Pericardium fibroblast (primary cell): ENCODE measurements around the gene SSBP1. TPM values are rescaled to one million over a fixed set of nuclear protein-coding genes. Genes with fewer than 3 reads are reported as not detected.

Source experiments
- total RNA-seq: library from RNA; depleted of rRNA; stranded (reverse); fragments of >200 nt; gene quantifications from 2 replicates; pipeline ENCODE4 v1.2.3, GENCODE V29; 2015

SSBP1 gene
- total RNA-seq: 133 and 158 TPM in 2 replicates

GRCh38 chr7:141737836-141738591, at the start of gene SSBP1:
Gene SSBP1 (plus strand): TSS chr7:141738358. CDS start chr7:141739167, 809 bp downstream.

GRCh38 chr7:141702047-141702567, 36.1 kb upstream of the SSBP1 start, which contains the start of gene DENND11:
Gene DENND11 (minus strand): TSS chr7:141702166. CDS start chr7:141702153, 13 bp downstream.

GRCh38 chr7:141708351-141708750, 29.8 kb upstream of the SSBP1 start, which contains the start of gene WEE2:
Gene WEE2 (plus strand): TSS chr7:141708353. CDS start chr7:141708759, 406 bp downstream.

GRCh38 chr7:141763797-141764196, 25.6 kb downstream of the SSBP1 start, which contains the start of gene TAS2R3:
Gene TAS2R3 (plus strand): TSS chr7:141764097. CDS start chr7:141764159, 62 bp downstream.

GRCh38 chr7:141776374-141776773, 38.2 kb downstream of the SSBP1 start, which contains the start of gene TAS2R4:
Gene TAS2R4 (plus strand): TSS chr7:141776674. CDS start chr7:141778489, 1,815 bp downstream.

GRCh38 chr7:141789917-141790316, 51.8 kb downstream of the SSBP1 start, which contains the start of gene TAS2R5:
Gene TAS2R5 (plus strand): TSS chr7:141790217. CDS start chr7:141790362, 145 bp downstream.

Other genes with a start within 250 kb of the SSBP1 start
- 15.4 and 29.9 TPM in 2 replicates for gene AGK, start 186.9 kb upstream of the SSBP1 start, total RNA-seq
- 2.4 and 2.6 TPM in 2 replicates for gene DENND11, start 36.2 kb upstream of the SSBP1 start, total RNA-seq
- gene WEE2, start 30.0 kb upstream of the SSBP1 start, total RNA-seq: not detected in 2 replicates
- gene TAS2R3, start 25.7 kb downstream of the SSBP1 start, total RNA-seq: 0.17 TPM in 1 of 2 replicates, not detected in the other
- gene TAS2R4, start 38.3 kb downstream of the SSBP1 start, total RNA-seq: 0.09 and 0.12 TPM in 2 replicates
- gene TAS2R5, start 51.9 kb downstream of the SSBP1 start, total RNA-seq: 0.47 and 2.0 TPM in 2 replicates
- gene PRSS37, start 103.1 kb downstream of the SSBP1 start, total RNA-seq: not detected in 2 replicates
- gene OR9A4, start 178.0 kb downstream of the SSBP1 start, total RNA-seq: not detected in 2 replicates
- not detected in 2 replicates for gene CLEC5A, start 208.6 kb downstream of the SSBP1 start, total RNA-seq
- gene TAS2R38, start 235.4 kb downstream of the SSBP1 start, total RNA-seq: not detected in 2 replicates